GM12873 (cell line): Measurements from ENCODE around the gene ATP2B3.

ENCODE experiments used
- TF ChIP-seq, protein P1 (sequence below): IDR thresholded peaks from 2 replicates; pipeline ENCODE4 v1.5.1; 2012; ENCODE audit warnings: low read depth, mild to moderate bottlenecking, moderate library complexity, low read length, control low read depth; ENCODE audit not compliant: insufficient read depth; ENCODE audit errors: missing control alignments

The ATP2B3 gene

GRCh38 chrX:153478746-153479145, 38.7 kb upstream of the ATP2B3 start:
- TF ChIP-seq, protein P1, sequence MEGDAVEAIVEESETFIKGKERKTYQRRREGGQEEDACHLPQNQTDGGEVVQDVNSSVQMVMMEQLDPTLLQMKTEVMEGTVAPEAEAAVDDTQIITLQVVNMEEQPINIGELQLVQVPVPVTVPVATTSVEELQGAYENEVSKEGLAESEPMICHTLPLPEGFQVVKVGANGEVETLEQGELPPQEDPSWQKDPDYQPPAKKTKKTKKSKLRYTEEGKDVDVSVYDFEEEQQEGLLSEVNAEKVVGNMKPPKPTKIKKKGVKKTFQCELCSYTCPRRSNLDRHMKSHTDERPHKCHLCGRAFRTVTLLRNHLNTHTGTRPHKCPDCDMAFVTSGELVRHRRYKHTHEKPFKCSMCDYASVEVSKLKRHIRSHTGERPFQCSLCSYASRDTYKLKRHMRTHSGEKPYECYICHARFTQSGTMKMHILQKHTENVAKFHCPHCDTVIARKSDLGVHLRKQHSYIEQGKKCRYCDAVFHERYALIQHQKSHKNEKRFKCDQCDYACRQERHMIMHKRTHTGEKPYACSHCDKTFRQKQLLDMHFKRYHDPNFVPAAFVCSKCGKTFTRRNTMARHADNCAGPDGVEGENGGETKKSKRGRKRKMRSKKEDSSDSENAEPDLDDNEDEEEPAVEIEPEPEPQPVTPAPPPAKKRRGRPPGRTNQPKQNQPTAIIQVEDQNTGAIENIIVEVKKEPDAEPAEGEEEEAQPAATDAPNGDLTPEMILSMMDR, result no peak

DNA sequence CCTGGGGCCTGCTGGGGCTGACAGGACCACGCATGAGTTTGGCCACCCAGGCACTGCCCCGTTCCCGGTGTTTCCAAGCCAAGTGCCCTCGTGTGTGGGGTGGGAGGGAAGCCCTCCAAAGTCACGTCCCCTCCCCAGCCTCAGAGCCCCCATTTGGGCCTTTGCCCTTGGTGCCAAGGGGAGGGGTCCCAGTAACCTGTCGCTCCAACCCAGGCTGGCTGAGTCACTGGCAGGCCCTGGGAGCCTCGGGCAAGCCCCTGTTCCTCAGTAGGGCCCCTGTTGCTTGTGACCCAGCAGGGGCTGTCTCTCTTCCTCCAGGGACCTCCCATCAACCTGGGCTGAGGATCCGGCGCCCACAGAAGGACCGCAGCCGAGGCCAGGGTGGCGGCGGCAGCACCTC, 36.4 kb upstream of the ATP2B3 start:
- TF ChIP-seq, protein P1, result no peak

DNA sequence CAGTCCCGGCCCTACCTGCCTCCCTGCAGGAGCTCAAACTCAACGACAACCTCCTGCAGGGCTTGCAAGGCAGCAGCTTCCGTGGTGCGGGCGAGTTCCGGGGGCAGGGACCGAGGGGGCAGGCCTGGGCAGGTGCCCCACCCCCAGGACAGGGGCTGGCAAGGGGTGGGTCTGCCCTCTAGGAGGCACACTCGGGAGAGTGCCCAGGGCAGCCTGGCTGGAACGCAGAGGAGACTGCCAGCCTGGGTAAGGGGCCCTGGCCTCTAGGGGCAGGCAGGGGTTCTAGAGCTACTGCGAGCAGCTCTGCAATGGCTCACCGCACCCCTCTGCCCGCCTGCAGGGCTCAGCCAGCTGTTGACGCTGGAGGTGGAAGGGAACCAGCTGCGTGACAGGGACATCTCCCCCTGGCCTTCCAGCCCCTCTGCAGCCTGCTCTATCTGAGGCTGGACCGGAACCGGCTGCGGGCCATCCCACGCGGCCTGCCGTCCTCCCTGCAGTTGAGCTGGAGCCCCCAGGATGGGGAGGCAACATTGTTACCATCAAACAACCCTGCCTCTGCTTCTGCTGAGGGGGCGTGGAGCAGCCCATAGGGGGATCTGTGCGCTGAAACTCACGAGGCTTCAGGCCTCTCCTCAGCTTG, 34.9 kb upstream of the ATP2B3 start:
- TF ChIP-seq, protein P1, result no peak

DNA sequence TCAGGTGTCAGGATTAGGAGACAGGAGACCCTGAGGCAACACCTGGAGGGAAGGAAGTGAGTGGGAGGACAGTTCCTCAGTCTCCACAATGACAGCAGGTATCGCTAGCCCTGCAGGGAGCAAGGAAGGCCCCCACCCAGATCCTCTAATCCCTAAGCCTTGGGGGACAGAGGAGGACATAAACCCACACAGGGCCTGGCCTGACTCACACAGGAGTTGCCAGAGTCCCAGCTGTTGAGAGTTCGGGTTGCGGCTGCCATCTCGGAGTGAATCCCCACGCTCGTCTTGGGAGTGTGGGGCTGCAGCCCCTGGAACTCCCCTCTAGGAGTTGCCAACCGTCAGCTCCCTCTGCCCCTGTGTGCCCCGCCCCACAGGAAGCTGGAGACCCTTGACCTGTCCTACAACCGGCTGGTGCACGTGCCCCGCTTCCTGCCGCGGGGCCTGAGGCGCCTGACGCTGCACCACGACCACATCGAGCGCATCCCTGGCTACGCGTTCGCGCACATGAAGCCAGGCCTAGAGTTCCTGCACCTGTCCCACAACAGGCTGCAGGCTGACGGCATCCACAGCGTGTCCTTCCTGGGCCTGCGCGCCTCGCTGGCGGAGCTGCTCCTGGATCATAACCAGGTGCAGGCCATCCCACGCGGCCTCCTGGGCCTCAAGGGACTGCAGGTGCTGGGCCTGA, 31.9 kb upstream of the ATP2B3 start:
- TF ChIP-seq, protein P1, result no peak

DNA sequence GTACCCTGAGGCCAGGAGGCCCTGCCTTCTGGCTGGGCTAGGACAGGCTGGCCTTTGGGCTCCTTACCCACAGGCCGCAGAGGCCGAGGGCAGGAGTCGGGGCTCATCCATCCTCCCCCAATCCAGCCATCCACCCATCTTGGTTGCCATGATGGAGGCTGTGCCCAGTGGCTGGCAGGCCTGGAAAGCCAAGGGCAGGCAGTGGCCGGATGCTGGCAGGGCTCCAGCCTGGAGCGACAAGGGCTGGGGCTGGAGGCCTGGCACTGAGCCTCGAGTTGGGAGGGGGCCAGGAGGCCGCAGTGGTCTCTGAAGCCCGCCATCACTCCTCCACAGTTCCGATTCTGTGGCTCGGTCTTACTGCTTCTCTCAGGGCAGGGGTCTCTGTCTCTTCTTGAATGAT, 31.3 kb upstream of the ATP2B3 start:
- TF ChIP-seq, protein P1, result no peak

DNA sequence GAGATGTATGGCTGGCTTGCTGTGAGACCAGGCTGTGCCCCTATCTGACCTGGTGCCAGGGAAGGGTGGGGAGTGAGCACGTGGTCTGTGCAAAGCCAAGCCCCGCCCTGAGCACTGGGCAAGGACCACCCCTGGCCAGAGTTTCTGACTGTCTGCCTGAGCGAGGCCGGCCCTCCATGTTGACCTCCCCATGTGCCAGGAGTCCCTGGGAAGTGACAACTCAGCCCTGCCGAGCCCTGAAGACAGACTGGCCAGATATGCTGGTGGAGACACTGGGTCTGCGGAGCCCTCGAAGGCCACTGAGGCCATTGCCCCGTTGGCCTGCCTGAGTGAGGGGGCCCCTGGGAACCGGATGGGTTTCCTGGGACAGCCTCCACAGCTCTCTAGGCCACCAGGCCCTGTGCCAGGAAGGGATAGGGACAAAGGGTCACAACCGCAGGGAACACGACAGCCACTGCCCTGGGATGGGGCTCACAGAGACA, 29.8 kb upstream of the ATP2B3 start:
- TF ChIP-seq, protein P1, result no peak

GRCh38 chrX:153488231-153488914, 29.1 kb upstream of the ATP2B3 start:
- TF ChIP-seq, protein P1, result no peak
